OCI-LY7 (cell line): ENCODE results near the gene DTNA. TPM values are rescaled to one million over a fixed set of nuclear protein-coding genes. Genes with fewer than 3 reads are reported as not detected.

Experiments used
- BruUV-seq: library from RNA; stranded (reverse); fragments of 400-500 nt; replicated peaks from 2 replicates; lab custom pipeline; 2021; lab: Mats Ljungman, UMichigan
- CTCF ChIA-PET: fragments of 300-600 bp; sonication (Branson Sonifier 250); formaldehyde crosslinking; loops from one replicate; lab custom pipeline; 2022; ENCODE audit warnings: antibody characterized with exemption; ENCODE audit not compliant: unreplicated experiment; lab: Charles Lee
- POLR2A ChIA-PET: fragments of 300-600 bp; sonication (Branson Sonifier 250); formaldehyde crosslinking; loops from one replicate; lab custom pipeline; 2022; ENCODE audit warnings: antibody characterized with exemption; lab: Charles Lee
- DNase-seq: peaks from one replicate; pipeline ENCODE4 v3.0.0-alpha.2; 2015; ENCODE audit warnings: low spot score
- H2AFZ ChIP-seq: fragments of 200-600 bp; sonication (generic), shearing (Covaris generic); 2 replicates; pipeline ENCODE4 v1.6.1; 2014; ENCODE audit warnings: mild to moderate bottlenecking, antibody characterized with exemption, low read length, moderate library complexity
- H3K27ac ChIP-seq: fragments of 200-600 bp; sonication (generic); 2 replicates; pipeline ENCODE4 v1.5.1; 2014; ENCODE audit warnings: mixed run types, low read depth, mild to moderate bottlenecking, moderate library complexity, low read length, inconsistent platforms; ENCODE audit not compliant: poor library complexity, severe bottlenecking
- H3K36me3 ChIP-seq: fragments of 200-600 bp; sonication (generic); 2 replicates; pipeline ENCODE4 v1.6.1; 2014; ENCODE audit warnings: mild to moderate bottlenecking, antibody characterized with exemption, low read length, moderate library complexity, mixed read lengths; ENCODE audit not compliant: insufficient read depth
- H3K4me1 ChIP-seq: fragments of 200-600 bp; sonication (generic); 2 replicates; pipeline ENCODE4 v1.5.1; 2014; ENCODE audit warnings: mild to moderate bottlenecking, low read length; ENCODE audit not compliant: insufficient read depth, poor library complexity, severe bottlenecking
- H3K4me2 ChIP-seq: fragments of 200-600 bp; sonication (generic); 2 replicates; pipeline ENCODE4 v1.6.1; 2014; ENCODE audit warnings: mild to moderate bottlenecking, low read length
- H3K4me3 ChIP-seq: fragments of 200-600 bp; sonication (generic); 2 replicates; pipeline ENCODE4 v1.5.1; 2014; ENCODE audit warnings: mild to moderate bottlenecking, low read depth, low read length; ENCODE audit not compliant: poor library complexity, severe bottlenecking
- H3K79me2 ChIP-seq: fragments of 200-600 bp; sonication (generic); 2 replicates; pipeline ENCODE4 v1.6.1; 2016; ENCODE audit warnings: low read depth, mild to moderate bottlenecking, low read length, moderate library complexity, mixed read lengths; ENCODE audit not compliant: insufficient read depth
- H3K9me2 ChIP-seq: fragments of 200-600 bp; sonication (generic); 2 replicates; pipeline ENCODE4 v1.6.1; 2016; ENCODE audit warnings: mild to moderate bottlenecking, low read length, mixed read lengths; ENCODE audit not compliant: insufficient read depth
- H3K9me3 ChIP-seq: fragments of 200-600 bp; sonication (generic); 2 replicates; pipeline ENCODE4 v1.6.1; 2014; ENCODE audit warnings: mild to moderate bottlenecking, mixed run types, low read length, mixed read lengths
- H4K20me1 ChIP-seq: fragments of 200-600 bp; sonication (generic); 2 replicates; pipeline ENCODE4 v1.6.1; 2014; ENCODE audit warnings: mild to moderate bottlenecking, antibody characterized with exemption, low read length, moderate library complexity, mixed read lengths; ENCODE audit not compliant: insufficient read depth
- EZH2phosphoT487 ChIP-seq: fragments of 200-600 bp; sonication (generic); IDR thresholded peaks from 2 replicates; pipeline ENCODE4 v1.6.1; 2018; ENCODE audit warnings: low read depth, borderline replicate concordance, mild to moderate bottlenecking, mixed run types, antibody characterized with exemption, low read length, moderate library complexity, mixed read lengths
- intact Hi-C: fragments of 100-400 bp; cut with micrococcal nuclease; formaldehyde crosslinking; loops from one replicate; pipeline ENCODE4 v1.10.0; 2022; ENCODE audit not compliant: unreplicated experiment
- total RNA-seq, 2 experiments: library from RNA; depleted of rRNA in 1 of 2; stranded (reverse); fragments of >200 nt in 1 of 2; shearing (Covaris generic) in 1 of 2; gene quantifications; 2 replicates each; pipeline ENCODE4 v1.2.3, GENCODE V29; 2014 to 2022
- TF ChIP-seq, protein P1 (sequence below): fragments of 200-600 bp; sonication (generic); conservative IDR thresholded peaks from 2 replicates; pipeline ENCODE4 v1.5.1; 2014; ENCODE audit warnings: mild to moderate bottlenecking, antibody characterized with exemption, low read length, moderate library complexity, mixed read lengths

DTNA gene
- total RNA-seq, 2 experiments from 2014 or later: 0.16 TPM; not detected in 1

GRCh38 chr18:34816183-34816582, 106.1 kb downstream of the DTNA start:
- CTCF ChIA-PET: no interaction called here
- H3K9me2 ChIP-seq: no peaks in the 10 kb centered on the region
- H3K4me3 ChIP-seq: no peak overlapping the region
- H3K9me3 ChIP-seq: no peaks in the 10 kb centered on the region
- intact Hi-C loops: no loop called here
- no peaks in the 10 kb centered on the region for H3K4me1 ChIP-seq
- no peaks in the 10 kb centered on the region for H4K20me1 ChIP-seq
- POLR2A ChIA-PET: no interaction called here
- no peak for DNase-seq
- H3K79me2 ChIP-seq: no peaks in the 10 kb centered on the region
- no peak overlapping the region for H2AFZ ChIP-seq
- TF ChIP-seq, protein P1, sequence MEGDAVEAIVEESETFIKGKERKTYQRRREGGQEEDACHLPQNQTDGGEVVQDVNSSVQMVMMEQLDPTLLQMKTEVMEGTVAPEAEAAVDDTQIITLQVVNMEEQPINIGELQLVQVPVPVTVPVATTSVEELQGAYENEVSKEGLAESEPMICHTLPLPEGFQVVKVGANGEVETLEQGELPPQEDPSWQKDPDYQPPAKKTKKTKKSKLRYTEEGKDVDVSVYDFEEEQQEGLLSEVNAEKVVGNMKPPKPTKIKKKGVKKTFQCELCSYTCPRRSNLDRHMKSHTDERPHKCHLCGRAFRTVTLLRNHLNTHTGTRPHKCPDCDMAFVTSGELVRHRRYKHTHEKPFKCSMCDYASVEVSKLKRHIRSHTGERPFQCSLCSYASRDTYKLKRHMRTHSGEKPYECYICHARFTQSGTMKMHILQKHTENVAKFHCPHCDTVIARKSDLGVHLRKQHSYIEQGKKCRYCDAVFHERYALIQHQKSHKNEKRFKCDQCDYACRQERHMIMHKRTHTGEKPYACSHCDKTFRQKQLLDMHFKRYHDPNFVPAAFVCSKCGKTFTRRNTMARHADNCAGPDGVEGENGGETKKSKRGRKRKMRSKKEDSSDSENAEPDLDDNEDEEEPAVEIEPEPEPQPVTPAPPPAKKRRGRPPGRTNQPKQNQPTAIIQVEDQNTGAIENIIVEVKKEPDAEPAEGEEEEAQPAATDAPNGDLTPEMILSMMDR: no peak
- no peak for TF ChIP-seq EZH2phosphoT487
- no TSS peak for BruUV-seq
- no peak overlapping the region for H3K4me2 ChIP-seq
- no peaks in the 10 kb centered on the region for H3K36me3 ChIP-seq
- H3K27ac ChIP-seq: no peak overlapping the region

DNA sequence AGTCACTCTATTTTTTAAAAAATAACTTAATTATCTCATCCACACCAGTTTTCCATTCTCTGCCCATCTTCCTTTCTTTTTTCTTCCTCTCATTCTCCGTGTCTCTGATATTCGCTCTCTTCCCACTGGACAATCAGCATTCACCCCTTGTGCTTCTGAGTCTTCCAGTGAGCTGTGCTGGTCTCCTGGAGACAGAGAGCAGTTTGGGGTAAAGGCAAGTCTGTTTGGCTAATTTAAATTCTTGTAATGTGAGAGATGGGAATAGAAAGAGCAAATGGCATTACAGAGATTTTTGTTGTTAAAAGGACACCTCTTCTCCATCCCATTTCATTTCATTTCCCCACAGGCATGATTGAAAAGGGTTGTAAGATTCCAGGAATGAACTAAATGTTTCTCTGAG, 107.5 kb downstream of the DTNA start:
- Histone ChIP-seq H3K27ac (no peak overlapping the region), H3K4me3 (no peak overlapping the region), H3K9me3 (no peaks in the 10 kb centered on the region), H2AFZ (no peak overlapping the region), H3K79me2 (no peaks in the 10 kb centered on the region), H3K36me3 (no peaks in the 10 kb centered on the region), H3K4me1 (no peaks in the 10 kb centered on the region), H4K20me1 (no peaks in the 10 kb centered on the region), H3K4me2 (no peak overlapping the region), H3K9me2 (no peaks in the 10 kb centered on the region)
- TF ChIP-seq, protein P1: no peak
- no peak for TF ChIP-seq EZH2phosphoT487
- POLR2A ChIA-PET: no interaction called here
- CTCF ChIA-PET: no interaction called here
- DNase-seq: no peak
- no TSS peak for BruUV-seq
- intact Hi-C loops: no loop called here

- no peaks in the 10 kb centered on the region for H3K9me2 ChIP-seq
- CTCF ChIA-PET: no interaction called here
- POLR2A ChIA-PET: no interaction called here
- no peak overlapping the region for H3K4me3 ChIP-seq
- H2AFZ ChIP-seq: no peak overlapping the region
- no TSS peak for BruUV-seq
- TF ChIP-seq EZH2phosphoT487: no peak
- TF ChIP-seq, protein P1: no peak
- H3K27ac ChIP-seq: no peak overlapping the region
- no peaks in the 10 kb centered on the region for H3K36me3 ChIP-seq
- H3K79me2 ChIP-seq: no peaks in the 10 kb centered on the region
- H3K4me2 ChIP-seq: no peak overlapping the region
- H3K4me1 ChIP-seq: no peaks in the 10 kb centered on the region
- no peaks in the 10 kb centered on the region for H4K20me1 ChIP-seq
- H3K9me3 ChIP-seq: no peaks in the 10 kb centered on the region
- intact Hi-C loops: no loop called here
- no peak for DNase-seq
These were observed 108.0 kb downstream of the DTNA start for GRCh38 chr18:34818064-34818463.
